ENCODE measurements around the gene VWA3A. TPM values are rescaled to one million over a fixed set of nuclear protein-coding genes. Genes with fewer than 3 reads are reported as not detected.
A peak's percentile ranks its signal among the peaks of the same experiment; 100 is the strongest.

Gene VWA3A
- total and polyA plus RNA-seq, 2 of the 4 experiments (the other 2 are of a cell fraction) = not detected

GRCh38 chr16:22198547-22199293, 106.4 kb downstream of the VWA3A start:
- ChIA-PET CTCF (interaction anchor here (1.6 kb wide), 1 partner anchor 102 kb away, joined by 3 read pairs; no protein-coding TSS in a partner anchor), POLR2A (ENCODE audit: unreplicated experiment) (no interaction called here)
- Histone ChIP-seq H3K18ac (ENCODE audit: low read depth, low read length) (peak overlapping the region; percentile 66; the same call in 1 of the 2 replicates), H3K4me2 (ENCODE audit: low read depth, low read length) (no peak overlapping the region), H3K9ac (ENCODE audit: low read depth, low read length) (peak overlapping the region; percentile 57), H3K14ac (replicated peaks; ENCODE audit: low read depth, low read length) (peak overlapping the region; percentile 61; the same call in 1 of the 2 replicates), H3K27me3 (ENCODE audit: control insufficient read depth, insufficient read depth, low read length) (no peaks in the 10 kb centered on the region), H3K23ac (ENCODE audit: low read depth, low read length) (peak overlapping the region; percentile 26), H3K36me3 (ENCODE audit: control insufficient read depth, insufficient read depth, low read length) (no peaks in the 10 kb centered on the region), H2AFZ (replicated peaks; ENCODE audit: low read length, poor library complexity) (peak overlapping the region; percentile 79), H3K4me3 (ENCODE audit: insufficient read depth, low read depth, low read length) (no peak overlapping the region), H3K9me3 (ENCODE audit: control insufficient read depth, insufficient read depth, low read length) (no peaks in the 10 kb centered on the region), H3K79me1 (ENCODE audit: low read depth in 1 of 2, low read length in 2 of 2) (no peaks in the 10 kb centered on the region), H2AK9ac (replicated peaks; ENCODE audit: low read depth, low read length, poor library complexity) (no peak overlapping the region), H2BK20ac (ENCODE audit: low read depth, low read length) (peak overlapping the region; percentile 47), H4K20me1 (ENCODE audit: insufficient read depth, low read length) (no peaks in the 10 kb centered on the region), H3K4me1 (ENCODE audit: control insufficient read depth, insufficient read depth, low read length) (peaks cover 4% of the 10 kb centered on the region), H2AK5ac (ENCODE audit: low read depth, low read length) (peak overlapping the region; percentile 41), H2BK120ac (ENCODE audit: low read depth, low read length) (peak overlapping the region; percentile 74), H4K8ac (ENCODE audit: low read depth in 2 of 2, low read length in 2 of 2) (peak overlapping the region; percentile 77 to 93), H4K5ac (ENCODE audit: low read depth, low read length) (peak overlapping the region; percentile 97), H3K56ac (ENCODE audit: extremely low read depth, insufficient read depth, low read length) (no peak overlapping the region), H2BK5ac (ENCODE audit: low read depth, low read length, poor library complexity, severe bottlenecking) (peak overlapping the region; percentile 48), H4K91ac (ENCODE audit: insufficient read depth, low read depth, low read length) (peak overlapping the region; percentile 76), H3K9me1 (ENCODE audit: insufficient read depth, low read length) (peaks cover 8% of the 10 kb centered on the region; the same call in 1 of the 2 replicates), H3K27ac (ENCODE audit: insufficient read depth, low read length) (peak overlapping the region; percentile 75), H2BK15ac (ENCODE audit: low read depth, low read length) (peak overlapping the region; percentile 46; the same call in 1 of the 3 replicates), H3K4ac (ENCODE audit: low read depth, low read length) (peak overlapping the region; percentile 88)
- DNase-seq (peak; percentile 9), ATAC-seq (ENCODE audit: low read depth) (no peak)
- WGBS, 2 experiments (ENCODE audit: extremely low coverage in 2 of 2, insufficient read length in 1 of 2) = 77% methylated on average over 4 of the region's 7 CpGs; no CpG with 5 or more reads in 1 of the 2 experiments
- dilution Hi-C loops (cut with HindIII; ENCODE audit: low sequenced_read_pairs, unreplicated experiment) (no loop called here), in situ Hi-C loops (cut with MboI; ENCODE audit: low sequenced_read_pairs) (no loop called here), intact Hi-C loops (cut with micrococcal nuclease) (no loop called here)
- TF ChIP-seq CTCF (conservative IDR thresholded peaks at IDR 0.05; ENCODE audit: low read depth, low read length) (peak; percentile 20; the same call in 1 of the 2 replicates), MAFK (IDR thresholded peaks at IDR 0.05; ENCODE audit: low read depth, low read length) (no peak)
- no TSS peak for BruUV-seq (replicated peaks)

Measured in IMR-90 (cell line).